GM19239 (cell line): ENCODE results near the gene EZR.
A peak's percentile ranks its signal among the peaks of the same experiment; 100 is the strongest.

Experiments
- DNase-seq: peaks from one replicate; pipeline ENCODE4 v3.0.0; 2011; ENCODE audit warnings: low spot score; ENCODE audit not compliant: insufficient read length
- FAIRE-seq: peaks from 2 replicates; lab custom pipeline; 2011; peaks lifted over from hg19 to GRCh38; lab: Jason Lieb, UNC

Gene EZR

DNA sequence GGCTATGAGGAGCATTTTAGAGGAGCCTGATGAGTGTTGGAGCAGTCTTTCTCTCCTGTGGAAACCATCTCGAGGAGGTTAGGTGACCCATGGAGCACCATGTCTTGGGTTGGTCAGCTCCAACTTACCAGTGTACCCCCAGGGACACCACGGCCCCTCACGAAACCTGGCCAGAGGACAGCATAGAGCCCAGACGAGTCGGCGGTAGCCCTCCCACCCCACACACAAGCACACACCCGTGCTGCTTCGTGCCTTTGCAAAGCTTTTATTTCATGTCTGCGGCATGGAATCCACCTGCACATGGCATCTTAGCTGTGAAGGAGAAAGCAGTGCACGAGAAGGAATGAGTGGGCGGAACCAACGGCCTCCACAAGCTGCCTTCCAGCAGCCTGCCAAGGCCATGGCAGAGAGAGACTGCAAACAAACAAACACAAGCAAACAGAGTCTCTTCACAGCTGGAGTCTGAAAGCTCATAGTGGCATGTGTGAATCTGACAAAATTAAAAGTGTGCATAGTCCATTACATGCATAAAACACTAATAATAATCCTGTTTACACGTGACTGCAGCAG is 53.6 kb downstream of the EZR start:
- DNase-seq (no peak), FAIRE-seq (no peak)

DNA sequence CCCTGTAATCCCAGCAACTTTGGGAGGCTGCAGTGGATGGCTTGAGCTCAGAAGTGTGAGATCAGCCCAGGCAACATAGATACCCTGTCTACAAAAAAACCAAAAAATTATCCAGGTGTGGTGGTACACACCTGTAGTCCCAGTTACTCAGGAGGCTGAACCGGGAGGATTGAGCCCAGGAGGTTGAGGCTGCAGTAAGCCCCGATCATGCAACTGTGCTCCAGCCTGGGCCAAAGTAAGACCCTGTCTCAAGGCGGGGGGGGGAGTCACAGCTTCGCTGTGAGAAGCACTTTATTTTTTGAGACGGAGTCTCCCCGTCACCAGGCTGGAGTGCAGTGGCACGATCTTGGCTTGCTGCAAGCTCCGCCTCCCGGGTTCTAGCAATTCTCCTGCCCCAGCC is 54.2 kb downstream of the EZR start:
- FAIRE-seq (no peak), DNase-seq (no peak)

DNA sequence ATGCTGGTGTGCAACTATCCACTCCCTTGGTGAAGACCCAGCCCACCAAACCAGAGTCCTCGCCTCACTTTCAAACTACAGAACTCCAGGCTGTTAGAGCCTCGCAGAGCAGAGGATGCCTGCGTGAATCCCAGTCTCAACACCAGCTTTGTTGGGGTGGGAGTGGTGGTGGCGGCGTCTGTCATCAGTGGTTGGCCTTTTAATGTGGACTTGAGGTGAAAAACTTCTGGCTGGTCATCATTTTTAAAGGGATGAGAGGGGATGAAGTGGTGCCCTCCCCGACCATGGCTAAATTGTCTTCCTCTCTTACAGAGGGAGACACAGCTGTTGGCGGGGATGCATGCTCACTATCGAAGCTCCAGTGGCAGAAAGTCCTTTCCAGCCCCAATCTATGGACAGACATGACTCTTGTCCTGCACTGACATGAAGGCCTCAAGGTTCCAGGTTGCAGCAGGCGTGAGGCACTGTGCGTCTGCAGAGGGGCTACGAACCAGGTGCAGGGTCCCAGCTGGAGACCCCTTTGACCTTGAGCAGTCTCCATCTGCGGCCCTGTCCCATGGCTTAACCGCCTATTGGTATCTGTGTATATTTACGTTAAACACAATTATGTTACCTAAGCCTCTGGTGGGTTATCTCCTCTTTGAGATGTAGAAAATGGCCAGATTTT is 54.9 kb downstream of the EZR start:
- FAIRE-seq, result no peak

DNA sequence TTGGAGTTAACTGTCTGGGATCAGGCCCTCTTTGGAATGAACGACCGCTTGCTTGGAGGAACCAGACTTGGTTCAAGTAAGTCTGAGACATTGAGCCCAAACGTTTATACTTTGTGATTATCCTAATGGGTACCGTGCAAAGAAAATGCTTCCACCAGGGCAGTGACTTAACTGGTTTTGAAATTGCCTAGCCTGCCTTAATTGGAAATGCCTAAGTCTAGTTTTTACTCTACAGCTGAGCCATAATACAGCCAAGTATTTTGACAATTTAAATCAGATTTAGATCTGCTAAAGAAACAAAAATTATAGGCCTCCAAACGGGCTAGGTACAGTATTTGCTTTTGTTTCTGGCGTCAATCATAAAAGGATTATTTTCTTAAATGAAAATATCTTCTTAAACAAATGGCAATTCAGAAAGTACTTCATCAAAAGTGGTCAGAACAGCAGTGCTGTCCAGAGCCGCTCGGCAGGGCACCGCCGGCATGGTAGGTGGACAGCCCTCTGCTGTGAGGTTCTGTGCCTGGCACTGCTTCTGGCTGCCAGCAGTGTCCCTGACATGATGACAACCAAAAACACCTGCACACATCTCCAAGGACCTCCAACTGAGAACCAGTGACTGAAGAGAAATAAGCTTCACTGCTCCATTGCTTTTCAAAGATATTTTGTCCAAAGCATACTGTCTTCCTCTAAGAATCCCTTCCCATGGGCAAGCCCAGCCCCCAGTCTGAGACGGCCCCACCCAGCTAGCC is 55.6 kb downstream of the EZR start:
- no peak for FAIRE-seq
- DNase-seq, result no peak

More for the DNA sequence above, 54.9 kb downstream of the EZR start:
- no peak for DNase-seq

DNA sequence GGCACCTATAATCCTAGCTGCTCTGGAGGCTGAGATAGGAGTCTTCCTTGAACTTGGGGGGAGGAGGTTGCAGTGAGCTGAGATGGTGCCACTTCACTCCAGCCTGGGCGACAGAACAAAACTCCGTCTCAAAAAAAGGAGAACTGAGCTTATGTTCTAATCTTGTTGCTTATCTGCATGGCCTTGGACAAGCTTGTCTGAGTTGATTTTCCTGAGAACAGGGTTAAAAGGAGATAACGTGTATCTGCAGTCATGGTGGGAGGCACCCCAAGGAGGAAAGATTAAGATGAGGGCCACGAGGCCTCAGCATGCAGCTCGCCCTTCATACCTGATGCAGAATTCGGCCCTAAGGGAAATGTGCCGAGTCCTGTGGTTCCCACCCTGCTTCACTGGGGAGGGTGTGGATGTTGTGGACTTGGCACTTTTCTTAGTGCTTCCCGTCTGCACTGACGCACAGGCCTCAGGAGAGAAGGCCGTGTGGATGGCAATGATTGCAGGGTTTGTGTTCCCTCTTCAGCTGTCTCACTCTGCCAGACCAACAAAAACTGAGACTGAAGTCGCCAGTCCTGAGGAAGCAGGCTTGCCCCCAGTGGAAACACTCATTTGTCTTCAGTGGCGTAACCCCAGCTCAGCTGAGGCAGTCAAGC is 56.3 kb downstream of the EZR start:
- FAIRE-seq, result no peak
- DNase-seq, result no peak

DNA sequence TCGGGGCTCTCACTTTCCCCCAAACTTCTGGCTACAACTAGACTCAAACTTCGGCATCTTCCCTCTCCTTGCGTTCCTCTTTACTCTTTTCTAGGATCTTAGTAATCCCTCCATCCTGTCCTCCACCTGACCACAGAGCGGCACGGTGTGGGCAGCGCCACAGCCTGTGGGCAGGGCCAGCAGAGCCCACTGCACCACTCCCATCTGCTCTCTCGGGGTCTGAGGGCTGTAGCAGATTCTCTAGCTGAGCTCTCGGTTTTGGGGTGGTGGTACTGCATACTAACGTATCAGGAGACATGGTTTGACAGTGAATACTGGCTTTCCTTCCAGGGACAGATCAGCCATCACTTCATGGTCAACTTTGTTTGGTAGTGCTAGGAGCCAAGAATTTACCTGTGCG is 57.4 kb downstream of the EZR start:
- FAIRE-seq, result peak; percentile 23
- DNase-seq, result no peak

DNA sequence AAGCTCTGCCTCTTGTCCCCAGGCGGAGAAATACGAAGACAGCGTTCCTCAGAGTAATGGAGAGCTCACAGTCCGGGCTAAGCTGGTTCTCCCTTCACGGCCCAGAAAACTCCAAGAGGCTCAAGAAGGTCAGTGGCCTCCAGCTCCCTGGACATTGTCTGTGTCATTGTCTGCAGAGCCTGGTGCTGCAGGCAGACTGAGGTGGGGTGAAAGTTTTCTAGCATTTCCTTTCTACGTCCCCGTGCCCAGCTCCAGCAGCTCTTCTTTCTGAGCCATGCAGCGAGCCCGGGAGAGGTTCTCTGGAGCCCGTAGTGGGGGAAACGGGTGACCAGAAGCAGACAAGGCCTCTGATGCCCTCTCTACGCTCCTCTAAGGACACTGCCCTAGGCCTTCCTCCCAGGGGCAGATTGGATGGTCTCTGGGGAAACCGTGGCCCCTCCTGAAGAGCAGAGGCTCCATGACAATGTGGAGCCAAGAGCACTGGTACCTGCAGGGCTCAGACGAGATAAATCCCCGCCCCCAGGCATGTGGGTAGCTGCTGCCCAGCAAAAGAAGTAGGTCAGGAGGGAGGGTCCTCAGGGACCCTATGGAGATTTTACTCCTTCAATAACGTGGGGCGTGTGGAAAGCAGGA is 58.4 kb downstream of the EZR start:
- no peak for FAIRE-seq

DNA sequence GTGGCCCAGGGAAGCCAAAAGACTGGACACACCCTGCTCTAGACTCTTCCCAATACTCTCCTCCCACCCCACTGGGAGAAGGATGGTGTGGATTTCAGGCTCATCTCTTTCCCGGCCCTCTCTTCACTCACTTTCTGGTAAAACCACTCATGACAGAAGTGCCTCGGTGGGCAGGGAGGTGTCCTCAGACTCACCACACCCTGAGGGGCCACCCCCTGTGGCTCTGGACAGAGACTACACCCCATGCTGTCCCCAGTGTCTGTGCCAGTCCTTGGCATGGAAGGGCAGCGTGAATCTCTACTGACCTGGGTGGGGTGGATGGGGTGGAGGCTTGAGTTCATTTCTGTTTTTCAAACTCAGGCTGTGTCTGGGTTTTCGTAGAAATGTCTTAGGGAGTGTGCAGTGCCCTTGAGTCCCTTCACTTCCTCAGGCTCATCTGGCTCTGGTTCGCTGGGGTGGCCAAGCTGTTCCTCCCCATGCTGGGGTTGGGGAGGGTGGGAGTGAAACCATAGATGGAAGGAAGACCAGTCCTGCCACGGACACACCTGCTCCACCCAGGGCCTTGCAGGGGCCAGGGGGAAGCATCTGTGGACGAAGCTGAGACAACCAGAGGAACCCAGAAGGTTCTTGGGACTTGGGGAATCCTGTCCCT is 59.1 kb downstream of the EZR start:
- FAIRE-seq, result no peak
- DNase-seq, result no peak

More for the DNA sequence above, 58.4 kb downstream of the EZR start:
- no peak for DNase-seq

DNA sequence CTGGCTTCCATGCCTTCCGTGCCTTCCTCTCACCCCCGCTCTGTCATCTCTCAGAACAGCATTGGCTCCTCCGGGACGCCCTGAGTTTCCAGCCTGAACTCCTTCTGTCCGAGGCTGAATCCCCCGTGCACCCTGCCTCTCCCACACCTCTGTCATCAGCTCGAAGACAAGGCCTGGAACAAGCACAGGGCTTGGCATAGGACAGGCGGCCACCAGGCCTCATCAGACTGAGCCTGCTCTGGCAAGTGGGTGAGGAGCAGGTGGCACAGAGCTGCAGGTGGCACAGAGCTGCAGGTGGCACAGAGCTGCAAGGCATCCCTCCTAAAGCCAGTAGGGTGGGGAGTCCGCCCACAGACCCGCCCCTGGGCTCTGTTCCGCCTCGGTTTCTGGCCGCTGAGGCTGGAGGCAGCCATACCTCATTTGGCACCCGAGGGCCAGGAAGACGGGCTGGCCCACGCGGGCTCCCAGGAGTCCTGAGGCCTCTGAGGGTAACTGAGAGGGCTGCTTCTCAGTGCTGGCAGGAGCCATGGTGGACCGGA is 60.2 kb downstream of the EZR start:
- DNase-seq, result no peak
- no peak for FAIRE-seq

DNA sequence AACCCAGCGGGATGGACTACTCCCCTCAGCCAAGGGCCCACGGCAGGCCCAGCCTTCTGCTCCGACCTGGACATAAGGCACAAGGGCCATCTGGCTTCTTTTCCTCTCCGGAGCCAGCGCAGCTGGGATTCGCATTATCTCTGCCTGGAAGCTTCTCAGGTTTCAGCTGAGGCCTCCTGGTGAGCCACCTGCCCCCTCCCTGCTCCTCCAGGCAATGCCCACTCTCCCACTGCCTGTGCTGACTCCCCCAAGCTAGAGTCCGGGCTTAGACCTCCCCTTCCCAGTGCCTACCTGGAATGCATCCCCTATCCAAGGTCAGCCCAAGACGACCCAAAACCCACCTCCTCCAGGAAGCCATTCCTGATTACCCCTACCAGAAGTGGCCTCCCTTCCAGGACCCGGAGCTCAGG is 60.7 kb downstream of the EZR start:
- FAIRE-seq (no peak), DNase-seq (no peak)

DNA sequence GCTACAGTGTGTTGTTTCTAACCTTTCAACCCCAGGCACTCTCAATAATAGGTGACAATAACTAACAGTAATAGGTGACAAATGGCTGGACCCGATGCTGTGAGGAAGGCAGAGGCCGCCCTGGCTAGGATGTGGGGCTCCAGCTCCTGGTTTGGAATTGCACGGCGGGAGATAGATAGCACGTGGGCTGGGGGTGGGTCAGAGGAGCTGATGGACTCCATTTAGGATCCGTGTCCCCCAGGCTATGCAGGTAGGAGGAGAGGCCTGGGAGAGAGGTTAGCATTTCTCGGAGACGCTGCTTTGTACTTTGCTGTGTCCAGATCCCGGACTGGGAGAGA is 61.4 kb downstream of the EZR start:
- FAIRE-seq (no peak), DNase-seq (no peak)

DNA sequence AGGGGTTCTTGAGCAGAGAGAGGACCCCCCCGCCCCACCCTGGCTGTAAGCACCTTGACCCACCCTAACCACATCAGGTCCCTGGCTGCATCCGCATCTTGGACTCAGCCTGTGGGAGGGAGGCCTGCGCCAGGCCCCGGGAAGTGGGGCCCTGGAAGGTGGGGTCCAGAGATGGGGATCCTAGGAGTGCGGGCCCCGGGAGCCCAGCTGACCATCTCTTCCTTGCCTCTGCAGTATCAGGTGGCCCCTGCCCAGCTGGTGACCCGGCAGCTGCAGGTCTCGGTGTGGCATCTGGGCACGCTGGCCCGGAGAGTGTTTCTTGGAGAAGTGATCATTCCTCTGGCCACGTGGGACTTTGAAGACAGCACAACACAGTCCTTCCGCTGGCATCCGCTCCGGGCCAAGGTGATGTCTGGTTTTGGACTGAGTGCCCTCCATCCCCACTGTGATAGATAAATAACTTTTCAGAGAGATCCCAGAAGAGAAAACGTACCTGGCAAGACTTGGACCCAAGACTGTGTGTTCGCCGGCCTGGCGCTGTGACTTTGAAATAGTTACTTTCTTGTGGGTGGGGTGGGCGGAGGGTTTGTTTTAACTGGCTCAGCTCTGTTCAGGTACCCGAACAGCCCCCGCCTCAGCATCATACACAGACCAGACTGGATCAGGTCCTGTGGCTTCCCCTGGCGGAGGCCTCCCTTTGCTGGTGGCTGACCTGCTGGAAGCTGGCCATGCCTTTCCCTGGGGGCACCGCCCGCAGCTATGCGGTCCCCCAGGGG is 62.0 kb downstream of the EZR start:
- DNase-seq, result no peak
- FAIRE-seq, result no peak

DNA sequence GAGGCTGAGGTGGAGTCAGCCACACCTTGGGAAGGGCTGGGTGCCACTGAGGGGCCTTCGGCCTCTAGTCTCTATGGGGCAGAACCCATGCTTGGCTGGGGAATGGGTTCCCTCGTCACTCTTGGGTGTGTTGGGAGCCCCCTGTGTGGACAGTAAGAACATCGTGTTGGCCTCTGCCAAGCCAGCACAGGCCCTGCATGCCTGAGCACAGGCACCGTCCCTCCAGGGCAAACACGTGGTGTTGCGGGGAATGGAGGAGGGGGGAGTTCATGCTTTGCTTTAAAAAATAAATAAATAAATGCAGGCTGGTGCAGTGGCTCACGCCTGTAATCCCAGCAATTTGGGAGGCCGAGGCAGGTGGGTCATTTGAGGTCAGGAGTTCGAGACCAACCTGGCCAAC is 63.0 kb downstream of the EZR start:
- DNase-seq (no peak), FAIRE-seq (no peak)

DNA sequence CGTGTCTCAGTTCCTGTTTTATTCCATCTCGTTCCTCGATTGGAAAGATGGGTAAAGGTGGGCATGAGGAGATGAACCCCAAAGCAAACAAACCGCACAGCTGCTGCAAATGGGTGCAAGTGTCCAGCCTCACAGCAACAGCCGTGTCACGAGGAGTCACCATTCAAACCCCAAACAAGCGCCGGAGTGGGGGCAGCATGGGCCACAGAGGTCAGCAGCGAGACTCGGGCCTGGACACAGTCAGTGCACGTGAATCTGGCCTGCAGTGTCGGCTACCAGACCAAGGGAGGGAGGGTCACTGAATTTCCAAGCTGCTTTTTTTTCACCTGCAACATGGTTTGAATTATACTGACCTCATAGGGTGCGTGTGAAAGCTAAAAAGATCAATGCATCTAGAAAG is 63.5 kb downstream of the EZR start:
- DNase-seq (no peak), FAIRE-seq (no peak)

DNA sequence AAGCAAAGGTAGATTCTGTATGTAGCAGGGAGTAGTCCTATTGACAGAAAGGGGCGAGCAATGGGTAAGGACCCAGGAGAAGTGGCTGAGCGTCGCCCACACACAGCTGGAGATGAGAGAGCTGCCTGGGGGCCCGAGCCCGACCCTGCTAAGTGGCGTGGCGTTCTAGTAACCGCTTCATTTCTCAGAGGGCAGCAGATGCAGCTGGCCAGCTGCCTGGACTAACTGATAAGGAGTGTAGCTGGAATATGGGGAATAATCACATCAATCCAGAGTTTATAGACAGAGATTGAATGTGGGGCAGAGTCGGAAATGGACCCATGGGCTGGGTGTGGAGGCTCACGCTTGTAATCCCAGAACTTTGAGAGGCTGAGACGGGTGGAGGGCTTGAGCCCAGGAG is 64.4 kb downstream of the EZR start:
- FAIRE-seq (no peak), DNase-seq (no peak)

DNA sequence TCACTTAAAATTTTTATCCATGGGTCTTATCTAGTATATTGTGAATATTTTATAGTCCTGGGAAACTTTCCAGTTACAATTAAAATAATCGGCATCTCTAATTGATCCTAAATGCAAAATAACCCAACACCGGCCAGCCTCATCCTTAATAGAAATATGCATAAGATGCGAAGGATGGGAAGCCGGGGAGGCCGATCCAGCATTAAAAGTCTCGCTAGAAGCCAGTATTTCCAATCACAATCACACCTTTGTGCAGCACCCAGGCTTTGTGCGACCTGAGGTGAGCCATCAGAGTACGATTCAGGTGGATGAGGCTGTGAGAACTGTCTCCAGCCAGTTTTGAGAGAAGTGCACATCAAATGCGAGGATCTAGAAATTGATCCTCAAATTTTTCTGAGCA is 65.4 kb downstream of the EZR start:
- no peak for DNase-seq
- FAIRE-seq, result no peak

DNA sequence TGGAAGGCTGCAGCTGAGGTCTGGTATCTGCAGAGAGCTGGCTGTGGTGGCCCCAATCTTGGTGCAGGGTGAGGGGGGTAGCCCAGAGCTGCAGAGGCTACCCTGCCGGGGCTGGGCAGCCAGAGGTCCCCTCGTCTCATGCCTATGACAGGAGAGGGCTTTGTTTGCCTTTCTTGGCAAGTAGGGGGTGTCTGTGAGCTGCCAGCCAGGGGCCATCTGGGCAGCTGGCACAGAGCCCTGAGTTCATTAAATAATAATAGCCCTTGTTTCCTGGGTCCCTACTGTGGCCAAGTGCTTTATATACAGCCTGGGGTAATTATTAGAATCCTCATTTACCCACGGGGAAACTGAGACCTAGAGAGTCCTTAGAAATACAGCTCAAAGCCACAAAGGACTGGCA is 66.6 kb downstream of the EZR start:
- DNase-seq (no peak), FAIRE-seq (no peak)

DNA sequence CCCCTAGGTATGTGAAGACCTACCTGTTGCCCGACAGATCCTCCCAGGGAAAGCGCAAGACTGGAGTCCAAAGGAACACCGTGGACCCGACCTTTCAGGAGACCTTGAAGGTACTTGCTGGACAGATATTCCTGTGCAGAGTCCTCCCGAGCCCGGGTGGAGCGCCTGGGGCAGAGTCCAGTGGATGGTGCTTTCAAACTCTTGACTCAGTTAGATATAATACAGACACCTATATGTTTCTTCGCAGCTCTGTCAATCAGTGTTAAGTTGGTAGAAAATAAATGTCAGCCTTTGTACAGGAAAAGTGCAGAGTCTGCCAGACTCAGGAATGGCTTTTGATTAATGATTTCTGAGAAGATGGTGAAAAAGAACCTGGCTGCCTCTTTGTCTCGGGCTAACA is 67.2 kb downstream of the EZR start:
- DNase-seq, result no peak
- peak; percentile 61 for FAIRE-seq

DNA sequence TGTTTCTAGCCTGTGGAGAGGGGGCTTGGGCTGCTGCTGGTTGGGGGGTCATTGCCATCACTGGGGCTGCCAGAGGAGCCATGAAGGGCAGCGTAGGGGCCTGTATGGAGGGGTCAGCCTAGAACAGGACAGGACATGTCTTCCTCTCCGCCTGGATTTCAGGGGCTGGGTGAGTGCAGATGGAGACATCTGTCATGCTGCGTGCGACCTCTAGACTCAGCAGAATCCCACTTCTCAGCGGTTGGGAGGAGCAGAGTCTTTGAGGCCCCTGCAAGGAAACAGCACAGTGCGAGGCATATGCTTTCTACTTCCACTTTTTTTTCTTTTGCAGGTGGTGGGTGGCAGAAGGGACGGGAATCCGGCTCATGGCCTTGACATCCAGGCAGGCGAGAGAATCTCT is 67.9 kb downstream of the EZR start:
- no peak for DNase-seq
- FAIRE-seq, result no peak
